Spleen (tissue), 11 donors: ENCODE data around the gene HACD2. TPM values are rescaled to one million over a fixed set of nuclear protein-coding genes. Genes with fewer than 3 reads are reported as not detected.

Experiments used
- DNase-seq: peaks from one replicate; pipeline ENCODE4 v3.0.0-alpha.2; 2020
- H3K27ac ChIP-seq, 8 donors: fragments of 200-600 bp; sonication (generic) in 7 of 8; 1 replicate in 4 of 8; 2 replicates in 4 of 8; pipeline versions ENCODE4 v1.5.0 to v1.8.0; 2016 to 2021; ENCODE audit warnings: inconsistent platforms in 4 of 8, mild to moderate bottlenecking in 4 of 8, moderate library complexity in 1 of 8
- H3K27me3 ChIP-seq, 7 donors: fragments of 200-600 bp; sonication (generic) in 6 of 7; replicated peaks in 1 of 7; 1 replicate in 4 of 7; 2 replicates in 3 of 7; pipeline versions ENCODE4 v1.5.0 to v1.8.0; 2016 to 2021; ENCODE audit warnings: inconsistent platforms in 3 of 7, mild to moderate bottlenecking in 1 of 7
- H3K36me3 ChIP-seq, 6 donors: fragments of 200-600 bp; sonication (generic) in 5 of 6; 1 replicate in 4 of 6; 2 replicates in 2 of 6; pipeline versions ENCODE4 v1.5.0 to v1.8.0; 2016 to 2021; ENCODE audit warnings: inconsistent platforms in 2 of 6
- H3K4me1 ChIP-seq, 6 donors: fragments of 200-600 bp; sonication (generic) in 5 of 6; 1 replicate in 3 of 6; 2 replicates in 3 of 6; pipeline versions ENCODE4 v1.5.0 to v1.8.0; 2016 to 2021; ENCODE audit warnings: inconsistent platforms in 3 of 6
- H3K4me3 ChIP-seq, 8 donors: fragments of 200-600 bp; sonication (generic) in 7 of 8; 1 replicate in 4 of 8; 2 replicates in 4 of 8; pipeline versions ENCODE4 v1.5.0 to v1.8.0; 2016 to 2021; ENCODE audit warnings: inconsistent platforms in 4 of 8, mild to moderate bottlenecking in 4 of 8, moderate library complexity in 2 of 8
- H3K9me3 ChIP-seq, 8 donors: fragments of 200-600 bp; sonication (generic) in 7 of 8; 1 replicate in 4 of 8; 2 replicates in 4 of 8; pipeline versions ENCODE4 v1.5.0 to v1.8.0; 2016 to 2021; ENCODE audit warnings: inconsistent platforms in 4 of 8
- POLR2A ChIP-seq, 3 donors: fragments of 450-650 bp; IDR thresholded peaks; one replicate each; pipeline ENCODE4 v1.5.1; 2017; ENCODE audit warnings: antibody characterized with exemption in 3 of 3, mild to moderate bottlenecking in 1 of 3
- POLR2AphosphoS5 ChIP-seq, 3 donors: sonication (generic); formaldehyde crosslinking; IDR thresholded peaks; one replicate each; pipeline ENCODE4 v1.5.1; 2017; ENCODE audit warnings: antibody characterized with exemption in 3 of 3
- WGBS, 5 donors: extraction: QIAGEN DNeasy Blood & Tissue Kit in 3 of 5; methylation state at CpG; one replicate each; pipeline versions ENCODE4 v1.1.5 to v1.1.7; 2013 to 2018; 5-methylcytosine and 5-hydroxymethylcytosine counted together
- intact Hi-C: fragments of 100-400 bp; cut with DNase I; formaldehyde crosslinking; loops from one replicate; pipeline ENCODE4 v1.15.0; 2023; ENCODE audit warnings: low total_unique reads
- polyA plus RNA-seq, 3 donors: library from polyadenylated mRNA; stranded (reverse); fragments of 200-250 nt; gene quantifications; one replicate each; pipeline ENCODE4 v1.2.1, GENCODE V29; 2013
- total RNA-seq, 7 donors: library from RNA; depleted of rRNA in 3 of 7; stranded (reverse); fragments of >200 nt in 3 of 7; fragmentation: NEBNext Ultra II Directional in 4 of 7; extraction: Animal tissue kit (Norgen Biotek cat#: 25700) in 4 of 7; gene quantifications; one replicate each; pipeline versions ENCODE4 v1.1.0 to v1.2.1, GENCODE V29; 2016 to 2021
- TF ChIP-seq, protein P1 (sequence below), 11 experiments: fragments of 200-600 bp in 7 of 11; fragments of 450-650 bp in 4 of 11; sonication (generic) in 4 of 11; IDR thresholded peaks in 8 of 11; conservative IDR thresholded peaks in 3 of 11; 1 replicate in 7 of 11; 2 replicates in 4 of 11; pipeline versions ENCODE4 v1.4.0 to v1.8.0; 2016 to 2021; ENCODE audit warnings: antibody characterized with exemption in 11 of 11, inconsistent platforms in 4 of 11, mild to moderate bottlenecking in 1 of 11
- donor health status: healthy with polysubstance abuse.
- donor health status: DM: no; HTN: no; CAD: no; lungs with moderate emphysema.
- donor health status: DM: no; HTN: no; CAD: no.
- donor health status: Bipolar disorder and iron deficiency.
- donor health status: healthy.
- donor health status: DM: no; HTN: no; CAD: no.
- donor health status: DM: yes; HTN: yes; CAD: no.

Gene HACD2
- total and polyA plus RNA-seq, 10 donors, result 6.0 to 26.6 (median 18.9) TPM

DNA sequence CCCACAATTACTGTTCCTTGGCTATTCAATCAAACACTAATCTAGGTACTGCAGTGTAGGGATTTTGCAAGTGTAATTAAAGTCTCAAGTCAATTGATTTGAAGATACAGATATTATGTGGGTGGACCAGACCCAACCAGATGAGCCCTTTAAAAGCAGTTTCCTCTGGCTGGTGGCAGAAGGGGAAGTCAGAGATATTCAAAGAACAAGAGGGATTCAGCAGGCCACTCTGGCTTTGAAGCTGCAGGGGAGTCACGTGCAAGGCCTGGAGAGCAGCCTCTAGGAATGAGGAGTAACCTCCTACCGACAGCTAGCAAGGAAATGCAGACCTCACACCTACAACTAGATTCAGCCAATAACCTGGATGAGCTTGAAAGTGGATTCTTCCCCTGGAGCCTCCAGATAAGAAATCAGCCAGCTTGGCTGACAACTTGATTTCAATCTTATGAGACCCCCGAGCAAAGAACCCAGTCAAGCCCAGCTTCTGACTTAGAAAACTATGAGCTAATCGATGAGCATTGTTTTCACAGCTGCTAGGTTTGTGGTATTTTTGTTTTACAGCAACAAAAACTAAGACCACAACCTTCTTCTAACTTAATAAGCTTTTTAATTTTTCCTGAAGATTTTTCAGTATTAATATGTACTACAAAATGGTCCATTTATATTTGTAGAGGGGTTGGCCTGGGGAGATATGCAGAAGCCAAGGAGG, 13.4 kb downstream of the HACD2 start:
- H3K4me1 ChIP-seq, result peaks cover 0 to 20% (median 5%) of the 10 kb centered on the region in 6 donors
- no peak overlapping the region for H3K27ac ChIP-seq
- no peak for DNase-seq
- no peak overlapping the region for H3K4me3 ChIP-seq
- intact Hi-C loops, result no loop called here
- H3K9me3 ChIP-seq, result no peaks in the 10 kb centered on the region
- H3K27me3 ChIP-seq, result no peaks in the 10 kb centered on the region
- TF ChIP-seq POLR2AphosphoS5 (IDR thresholded peaks at IDR 0.05) (no peak), POLR2A (IDR thresholded peaks at IDR 0.05) (no peak)
- TF ChIP-seq, protein P1, sequence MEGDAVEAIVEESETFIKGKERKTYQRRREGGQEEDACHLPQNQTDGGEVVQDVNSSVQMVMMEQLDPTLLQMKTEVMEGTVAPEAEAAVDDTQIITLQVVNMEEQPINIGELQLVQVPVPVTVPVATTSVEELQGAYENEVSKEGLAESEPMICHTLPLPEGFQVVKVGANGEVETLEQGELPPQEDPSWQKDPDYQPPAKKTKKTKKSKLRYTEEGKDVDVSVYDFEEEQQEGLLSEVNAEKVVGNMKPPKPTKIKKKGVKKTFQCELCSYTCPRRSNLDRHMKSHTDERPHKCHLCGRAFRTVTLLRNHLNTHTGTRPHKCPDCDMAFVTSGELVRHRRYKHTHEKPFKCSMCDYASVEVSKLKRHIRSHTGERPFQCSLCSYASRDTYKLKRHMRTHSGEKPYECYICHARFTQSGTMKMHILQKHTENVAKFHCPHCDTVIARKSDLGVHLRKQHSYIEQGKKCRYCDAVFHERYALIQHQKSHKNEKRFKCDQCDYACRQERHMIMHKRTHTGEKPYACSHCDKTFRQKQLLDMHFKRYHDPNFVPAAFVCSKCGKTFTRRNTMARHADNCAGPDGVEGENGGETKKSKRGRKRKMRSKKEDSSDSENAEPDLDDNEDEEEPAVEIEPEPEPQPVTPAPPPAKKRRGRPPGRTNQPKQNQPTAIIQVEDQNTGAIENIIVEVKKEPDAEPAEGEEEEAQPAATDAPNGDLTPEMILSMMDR (IDR thresholded peaks at IDR 0.05 in 8 of 11, conservative IDR thresholded peaks at IDR 0.05 in 3 of 11), result no peak
- WGBS, 5 donors, result 51 to 65% (median 60%) methylated on average over 4 of the region's 4 CpGs
- peaks cover 0 to 25% (median 0%) of the 10 kb centered on the region in 6 donors for H3K36me3 ChIP-seq

DNA sequence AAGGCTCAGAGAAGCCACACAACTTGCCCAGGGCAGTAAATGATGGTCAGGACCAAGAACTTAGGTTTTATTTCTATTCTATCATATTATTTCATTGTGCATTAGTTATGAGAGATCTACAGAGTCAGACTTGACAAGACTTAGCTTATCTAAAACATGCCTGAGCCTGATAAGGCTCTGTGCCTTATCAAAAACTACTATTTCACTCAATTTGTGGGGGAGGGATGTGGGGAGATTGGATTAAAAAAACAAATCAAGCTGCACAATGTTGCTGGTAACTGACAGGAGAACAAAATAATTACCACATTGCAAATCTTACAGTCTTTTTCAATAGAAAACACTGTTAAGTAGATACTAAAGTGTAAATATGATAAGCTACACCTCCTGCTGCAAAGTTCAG, 16.0 kb downstream of the HACD2 start:
- Histone ChIP-seq H3K4me3 (no peak overlapping the region), H3K36me3 (peaks cover 0 to 41% (median 4%) of the 10 kb centered on the region in 6 donors), H3K9me3 (no peaks in the 10 kb centered on the region), H3K27ac (no peak overlapping the region), H3K4me1 (peaks cover 0 to 7% (median 0%) of the 10 kb centered on the region in 6 donors), H3K27me3 (no peaks in the 10 kb centered on the region)
- DNase-seq, result no peak
- intact Hi-C loops, result no loop called here
- no peak for TF ChIP-seq POLR2AphosphoS5 (IDR thresholded peaks at IDR 0.05)
- TF ChIP-seq, protein P1 (IDR thresholded peaks at IDR 0.05 in 8 of 11, conservative IDR thresholded peaks at IDR 0.05 in 3 of 11), result no peak
- TF ChIP-seq POLR2A (IDR thresholded peaks at IDR 0.05), result no peak

DNA sequence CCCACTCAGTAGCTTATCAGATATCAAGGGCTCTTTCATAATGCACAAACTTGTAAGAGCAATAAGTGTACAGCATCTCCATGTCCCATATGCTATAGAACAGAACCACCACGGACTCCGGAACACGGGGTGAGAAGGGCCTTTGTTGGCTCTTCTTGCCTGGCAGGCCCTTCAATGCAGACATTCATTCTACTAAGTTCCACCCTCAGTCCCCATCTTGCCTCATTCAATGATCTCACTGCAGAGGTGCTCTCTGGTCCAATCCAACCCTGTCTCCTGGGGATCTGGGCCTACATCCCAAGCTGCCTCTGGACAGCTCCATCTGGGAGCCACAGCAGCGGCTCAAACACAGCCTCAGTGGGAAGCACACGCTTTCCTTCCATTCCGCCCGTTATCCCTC, 16.8 kb downstream of the HACD2 start:
- WGBS, 5 donors, result 95 to 98% (median 96%) methylated on average over 7 of the region's 7 CpGs
- H3K27ac ChIP-seq, result no peak overlapping the region
- no peak for DNase-seq
- H3K9me3 ChIP-seq, result no peaks in the 10 kb centered on the region
- no peak for TF ChIP-seq POLR2AphosphoS5 (IDR thresholded peaks at IDR 0.05)
- TF ChIP-seq POLR2A (IDR thresholded peaks at IDR 0.05), result no peak
- TF ChIP-seq, protein P1 (IDR thresholded peaks at IDR 0.05 in 8 of 11, conservative IDR thresholded peaks at IDR 0.05 in 3 of 11), result no peak
- no peaks in the 10 kb centered on the region for H3K27me3 ChIP-seq
- intact Hi-C loops, result no loop called here
- H3K36me3 ChIP-seq, result peaks cover 0 to 44% (median 4%) of the 10 kb centered on the region in 6 donors
- H3K4me3 ChIP-seq, result no peak overlapping the region
- peaks cover 0 to 7% (median 0%) of the 10 kb centered on the region in 6 donors for H3K4me1 ChIP-seq

DNA sequence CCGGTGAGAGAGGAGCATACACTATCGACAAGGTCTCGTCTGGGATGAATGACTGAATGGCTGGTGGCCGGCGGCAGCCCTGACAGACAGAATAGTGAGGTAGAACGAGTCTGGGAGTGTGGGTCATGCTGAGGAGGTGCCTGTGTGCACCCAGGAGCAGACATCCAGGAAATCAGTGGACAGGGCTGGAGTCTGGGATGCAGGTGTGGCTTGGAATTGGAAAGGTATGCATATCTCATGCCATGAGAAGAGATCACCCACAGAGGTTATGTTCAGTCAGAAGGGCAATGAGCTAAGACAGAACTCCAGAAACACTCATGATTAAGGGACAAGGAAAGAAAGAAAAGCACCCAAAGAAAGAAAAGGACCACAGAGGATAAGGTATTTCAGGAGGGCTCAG, 20.8 kb downstream of the HACD2 start:
- intact Hi-C loops, result no loop called here
- no peak overlapping the region for H3K4me3 ChIP-seq
- no peak for DNase-seq
- H3K27ac ChIP-seq, result no peak overlapping the region
- peaks cover 0 to 2% (median 0%) of the 10 kb centered on the region in 6 donors for H3K4me1 ChIP-seq
- H3K27me3 ChIP-seq, result no peaks in the 10 kb centered on the region
- H3K36me3 ChIP-seq, result peaks cover 0 to 41% (median 4%) of the 10 kb centered on the region in 6 donors
- no peaks in the 10 kb centered on the region for H3K9me3 ChIP-seq
- TF ChIP-seq POLR2AphosphoS5 (IDR thresholded peaks at IDR 0.05) (no peak), POLR2A (IDR thresholded peaks at IDR 0.05) (no peak)
- TF ChIP-seq, protein P1 (IDR thresholded peaks at IDR 0.05 in 8 of 11, conservative IDR thresholded peaks at IDR 0.05 in 3 of 11), result no peak
- 90 to 98% (median 96%) methylated on average over 6 of the region's 6 CpGs for WGBS, 5 donors
